NAMALWA (cell line): Measurements from ENCODE around the gene BAZ2A.
"Not testable (repeated sequence)": the region's sequence is repeated elsewhere in the genome, so short reads cannot be mapped to it uniquely, and the experiment has no call there.

Source experiments
- DNase-seq: peaks from one replicate; pipeline ENCODE4 v3.0.0-alpha.2; 2015; ENCODE audit warnings: low spot score

Gene BAZ2A

GRCh38 chr12:56630180-56630632, at the start of gene BAZ2A:
BAZ2A (minus strand) TSS chr12:56630326; CDS start chr12:56617530, 12,796 bp downstream.
- DNase-seq = peak; percentile 85

GRCh38 chr12:56678852-56679251, 48.7 kb upstream of the BAZ2A start:
- no peak for DNase-seq

- DNase-seq = no peak
Observed at GRCh38 chr12:56677680-56678079, 47.6 kb upstream of the BAZ2A start.

- no peak for DNase-seq
Observed at GRCh38 chr12:56676851-56677580, 46.9 kb upstream of the BAZ2A start.

- no peak for DNase-seq
Observed at GRCh38 chr12:56671608-56672007, 41.5 kb upstream of the BAZ2A start.

- no peak for DNase-seq
Observed at GRCh38 chr12:56670836-56671235, 40.7 kb upstream of the BAZ2A start.

GRCh38 chr12:56668197-56668457, 38.0 kb upstream of the BAZ2A start:
- no peak for DNase-seq

GRCh38 chr12:56661979-56662638, 32.0 kb upstream of the BAZ2A start:
- no peak for DNase-seq

GRCh38 chr12:56661560-56661959, 31.4 kb upstream of the BAZ2A start:
- DNase-seq = no peak

- peak; percentile 35 for DNase-seq
Observed at GRCh38 chr12:56658921-56659320, 28.8 kb upstream of the BAZ2A start.

GRCh38 chr12:56657416-56658379, 27.6 kb upstream of the BAZ2A start:
- DNase-seq = no peak

GRCh38 chr12:56653781-56654180, 23.7 kb upstream of the BAZ2A start:
- not testable (repeated sequence) for DNase-seq

- DNase-seq = not testable (repeated sequence)
Observed at GRCh38 chr12:56648023-56648422, 17.9 kb upstream of the BAZ2A start.

- peak; percentile 100 for DNase-seq
Observed at GRCh38 chr12:56645717-56646446, 15.8 kb upstream of the BAZ2A start, which contains the start of gene ATP5F1B. ATP5F1B (minus strand) TSS chr12:56645984; CDS start chr12:56645963, 21 bp downstream.

- no peak for DNase-seq
Observed at GRCh38 chr12:56645201-56645716, 15.1 kb upstream of the BAZ2A start.

GRCh38 chr12:56644654-56645053, 14.5 kb upstream of the BAZ2A start:
- no peak for DNase-seq

GRCh38 chr12:56641219-56641618, 11.1 kb upstream of the BAZ2A start:
- no peak for DNase-seq

- DNase-seq = no peak
Observed at GRCh38 chr12:56637621-56638020, 7.5 kb upstream of the BAZ2A start.

GRCh38 chr12:56636675-56637540, 6.8 kb upstream of the BAZ2A start:
- DNase-seq = peak; percentile 99
